GM23248 (cell line): ENCODE data around the gene AQP7. TPM values are rescaled to one million over a fixed set of nuclear protein-coding genes. Genes with fewer than 3 reads are reported as not detected.

Source experiments
- DNase-seq: peaks from one replicate; pipeline ENCODE4 v3.0.0-alpha.2; 2015
- H2AFZ ChIP-seq: fragments of 200-600 bp; sonication (generic); 2 replicates; pipeline ENCODE4 v1.6.1; 2016; ENCODE audit warnings: antibody characterized with exemption
- H3F3A ChIP-seq: fragments of 200-600 bp; sonication (generic); 2 replicates; pipeline ENCODE4 v1.6.1; 2016; ENCODE audit warnings: mild to moderate bottlenecking, antibody characterized with exemption, mixed run types; ENCODE audit not compliant: insufficient read depth
- H3K27ac ChIP-seq: fragments of 200-600 bp; sonication (generic); 2 replicates; pipeline ENCODE4 v1.5.1; 2016; ENCODE audit warnings: mild to moderate bottlenecking
- H3K27me3 ChIP-seq: fragments of 200-600 bp; sonication (generic); replicated peaks from 2 replicates; pipeline ENCODE4 v1.6.1; 2016; ENCODE audit warnings: mild to moderate bottlenecking; ENCODE audit not compliant: insufficient read depth
- H3K36me3 ChIP-seq: fragments of 200-600 bp; sonication (generic); 2 replicates; pipeline ENCODE4 v1.6.1; 2016; ENCODE audit warnings: low read depth, mild to moderate bottlenecking
- H3K4me1 ChIP-seq: fragments of 200-600 bp; sonication (generic); 2 replicates; pipeline ENCODE4 v1.6.1; 2016; ENCODE audit warnings: mild to moderate bottlenecking; ENCODE audit not compliant: insufficient read depth
- H3K4me2 ChIP-seq: fragments of 200-600 bp; sonication (generic); one replicate; pipeline ENCODE4 v1.6.1; 2016; ENCODE audit warnings: mild to moderate bottlenecking; ENCODE audit not compliant: unreplicated experiment
- H3K4me3 ChIP-seq: fragments of 200-600 bp; sonication (generic); 2 replicates; pipeline ENCODE4 v1.5.1; 2016; ENCODE audit warnings: mild to moderate bottlenecking
- H3K79me2 ChIP-seq: fragments of 200-600 bp; sonication (generic); 2 replicates; pipeline ENCODE4 v1.6.1; 2016; ENCODE audit warnings: mild to moderate bottlenecking; ENCODE audit not compliant: insufficient read depth
- H3K9ac ChIP-seq: fragments of 200-600 bp; sonication (generic); 2 replicates; pipeline ENCODE4 v1.6.1; 2016; ENCODE audit warnings: mild to moderate bottlenecking
- H3K9me2 ChIP-seq: fragments of 200-600 bp; sonication (generic); 2 replicates; pipeline ENCODE4 v1.6.1; 2016; ENCODE audit warnings: mixed run types, mild to moderate bottlenecking, moderate library complexity; ENCODE audit not compliant: insufficient read depth
- H3K9me3 ChIP-seq: fragments of 200-600 bp; sonication (generic); one replicate; pipeline ENCODE4 v1.6.1; 2017; ENCODE audit warnings: low read depth
- H4K20me1 ChIP-seq: fragments of 200-600 bp; sonication (generic); 2 replicates; pipeline ENCODE4 v1.6.0; 2016; ENCODE audit not compliant: insufficient read depth
- EZH2 ChIP-seq: fragments of 200-600 bp; sonication (generic); IDR thresholded peaks from 2 replicates; pipeline ENCODE4 v1.6.1; 2018; ENCODE audit warnings: antibody characterized with exemption, mild to moderate bottlenecking; ENCODE audit not compliant: insufficient read depth, poor library complexity, severe bottlenecking
- EZH2phosphoT487 ChIP-seq: fragments of 200-600 bp; sonication (generic); IDR thresholded peaks from 2 replicates; pipeline ENCODE4 v1.6.1; 2018; ENCODE audit warnings: antibody characterized with exemption, moderate library complexity, mild to moderate bottlenecking, low read depth; ENCODE audit not compliant: insufficient read depth
- WGBS, 2 experiments: methylation state at CpG; one replicate each; pipeline ENCODE4 v1.1.6; 2015 to 2017; ENCODE audit warnings: low lambda C conversion rate in 2 of 2, low coverage in 1 of 2; ENCODE audit errors: missing lambda C conversion rate in 2 of 2; 5-methylcytosine and 5-hydroxymethylcytosine counted together
- in situ Hi-C: fragments of 300-500 bp; cut with MboI; formaldehyde crosslinking; loops from 2 replicates; pipeline ENCODE4 v1.15.0; 2020
- polyA plus RNA-seq: library from polyadenylated mRNA; unstranded; fragments of >200 nt; fragmentation: Nextera tagmentation; extraction: Ambion mirVana; gene quantifications from 2 replicates; pipeline ENCODE4 v1.2.1, GENCODE V29; 2016
- total RNA-seq: library from RNA; depleted of rRNA; stranded (reverse); fragments of >200 nt; shearing (Covaris generic); gene quantifications from 2 replicates; pipeline ENCODE4 v1.2.3, GENCODE V29; 2014

The AQP7 gene
- total and polyA plus RNA-seq, 2 experiments from 2014 or later = not detected

GRCh38 chr9:33355933-33356332, 46.4 kb downstream of the AQP7 start:
- Histone ChIP-seq H3K4me2 (no peak overlapping the region), H3K4me1 (no peaks in the 10 kb centered on the region), H3K36me3 (peaks cover 22% of the 10 kb centered on the region; the same call in 1 of the 2 replicates), H4K20me1 (no peaks in the 10 kb centered on the region; the same call in 1 of the 2 replicates), H3K4me3 (no peak overlapping the region), H2AFZ (no peak overlapping the region), H3K79me2 (no peaks in the 10 kb centered on the region), H3K27me3 (no peaks in the 10 kb centered on the region), H3K27ac (no peak overlapping the region), H3K9me2 (no peaks in the 10 kb centered on the region), H3F3A (no peaks in the 10 kb centered on the region), H3K9ac (no peak overlapping the region), H3K9me3 (no peaks in the 10 kb centered on the region)
- TF ChIP-seq EZH2phosphoT487 (no peak), EZH2 (no peak)
- no peak for DNase-seq
- 81 to 100% methylated on average over 1 of the region's 1 CpG for WGBS, 2 experiments
- in situ Hi-C loops = no loop called here

DNA sequence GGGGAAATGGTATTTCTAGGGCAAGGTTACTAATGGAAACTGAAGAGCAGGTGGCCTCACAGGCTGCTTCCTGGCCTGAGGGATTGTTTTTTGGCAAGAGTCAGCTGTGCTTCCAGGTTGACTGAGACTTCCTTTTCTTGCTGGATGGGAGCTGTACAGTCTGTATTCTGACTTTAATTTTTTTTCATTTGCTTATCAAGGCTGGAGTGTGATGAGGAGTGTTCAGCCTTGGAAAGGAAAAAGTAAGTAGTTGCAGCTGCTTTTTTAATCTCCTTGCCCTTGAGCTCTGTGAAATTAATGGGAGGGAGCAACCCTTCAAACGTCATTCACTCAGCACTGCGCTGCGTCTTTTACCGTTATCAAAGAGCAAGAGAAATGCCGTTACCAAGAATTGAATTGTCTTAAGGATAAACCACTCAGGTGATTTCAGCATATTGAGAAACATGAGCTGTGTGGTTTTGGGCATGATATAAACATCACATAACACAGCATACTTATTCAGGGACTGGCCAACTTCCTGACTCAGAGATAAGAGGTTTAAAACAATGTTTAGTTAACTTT, 47.6 kb downstream of the AQP7 start:
- peak; percentile 29 for DNase-seq

GRCh38 chr9:33351547-33351946, 50.8 kb downstream of the AQP7 start:
- Histone ChIP-seq H3K36me3 (peaks cover 38% of the 10 kb centered on the region), H4K20me1 (no peaks in the 10 kb centered on the region; the same call in 1 of the 2 replicates), H3K9me3 (no peaks in the 10 kb centered on the region), H3K4me3 (no peak overlapping the region), H3K4me1 (peaks cover 9% of the 10 kb centered on the region; the same call in 1 of the 2 replicates), H2AFZ (no peak overlapping the region), H3K27ac (no peak overlapping the region), H3F3A (peaks cover 25% of the 10 kb centered on the region), H3K27me3 (no peaks in the 10 kb centered on the region), H3K79me2 (no peaks in the 10 kb centered on the region), H3K9me2 (no peaks in the 10 kb centered on the region), H3K9ac (no peak overlapping the region), H3K4me2 (no peak overlapping the region)
- 81 to 88% methylated on average over 4 of the region's 4 CpGs for WGBS, 2 experiments
- no peak for DNase-seq
- TF ChIP-seq EZH2 (no peak), EZH2phosphoT487 (no peak)
- in situ Hi-C loops = no loop called here

More for the DNA sequence above, 47.6 kb downstream of the AQP7 start:
- H3K36me3 ChIP-seq = peaks cover 13% of the 10 kb centered on the region; the same call in 1 of the 2 replicates
- no peaks in the 10 kb centered on the region for H3K79me2 ChIP-seq
- H4K20me1 ChIP-seq = no peaks in the 10 kb centered on the region; the same call in 1 of the 2 replicates
- peaks cover 4% of the 10 kb centered on the region; the same call in 1 of the 2 replicates for H3F3A ChIP-seq
- 82 to 87% methylated on average over 5 of the region's 5 CpGs for WGBS, 2 experiments
- no peak overlapping the region for H3K27ac ChIP-seq
- in situ Hi-C loops = no loop called here
- TF ChIP-seq EZH2phosphoT487 (no peak), EZH2 (no peak)
- H3K9me3 ChIP-seq = no peaks in the 10 kb centered on the region
- no peaks in the 10 kb centered on the region for H3K27me3 ChIP-seq
- H3K9me2 ChIP-seq = no peaks in the 10 kb centered on the region
- H3K4me3 ChIP-seq = no peak overlapping the region
- H2AFZ ChIP-seq = no peak overlapping the region
- H3K4me2 ChIP-seq = no peak overlapping the region
- no peak overlapping the region for H3K9ac ChIP-seq
- peaks cover 9% of the 10 kb centered on the region; the same call in 1 of the 2 replicates for H3K4me1 ChIP-seq

GRCh38 chr9:33350310-33350709, 52.1 kb downstream of the AQP7 start:
- H3K27me3 ChIP-seq = no peaks in the 10 kb centered on the region
- TF ChIP-seq EZH2phosphoT487 (no peak), EZH2 (no peak)
- peaks cover 38% of the 10 kb centered on the region for H3K36me3 ChIP-seq
- H3K4me1 ChIP-seq = peaks cover 9% of the 10 kb centered on the region; the same call in 1 of the 2 replicates
- no peaks in the 10 kb centered on the region for H3K9me3 ChIP-seq
- H2AFZ ChIP-seq = no peak overlapping the region
- in situ Hi-C loops = no loop called here
- H3F3A ChIP-seq = peaks cover 25% of the 10 kb centered on the region
- H3K4me3 ChIP-seq = no peak overlapping the region
- no peaks in the 10 kb centered on the region for H4K20me1 ChIP-seq
- H3K9me2 ChIP-seq = no peaks in the 10 kb centered on the region
- 8 to 13% methylated on average over 2 of the region's 2 CpGs for WGBS, 2 experiments
- no peaks in the 10 kb centered on the region for H3K79me2 ChIP-seq
- peak; percentile 92 for DNase-seq
- H3K4me2 ChIP-seq = no peak overlapping the region
- H3K9ac ChIP-seq = peak overlapping the region; percentile 73
- peak overlapping the region; percentile 79 for H3K27ac ChIP-seq
